C4-2B (cell line): ENCODE measurements around the gene DNAL4.

ENCODE experiments used
- ZFX ChIP-seq: fragments of 450-650 bp; IDR thresholded peaks from 2 replicates; pipeline ENCODE4 v1.6.1; 2017
- TF ChIP-seq, protein P1 (sequence below): fragments of 450-650 bp; conservative IDR thresholded peaks from 2 replicates; pipeline ENCODE4 v1.5.1; 2017; ENCODE audit warnings: mild to moderate bottlenecking

DNA sequence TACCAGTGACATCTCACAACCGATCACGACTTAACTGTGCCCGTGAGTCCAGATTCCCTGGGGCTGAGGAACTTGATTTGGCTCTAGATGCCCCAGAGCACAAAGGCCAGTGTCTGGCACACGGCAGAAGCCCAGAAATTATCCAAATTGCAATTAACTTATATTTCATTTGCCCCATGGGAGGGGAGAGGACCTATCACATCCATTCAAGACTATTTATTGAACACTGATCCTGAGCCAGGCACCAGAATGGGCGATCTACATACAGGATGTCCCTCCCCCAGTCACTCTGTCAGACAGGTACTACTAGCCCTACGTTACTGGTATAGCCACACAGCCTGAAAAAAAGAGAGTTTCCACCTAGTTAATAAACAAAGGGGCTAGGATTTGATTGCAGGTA, 5.1 kb downstream of the DNAL4 start:
- TF ChIP-seq, protein P1, sequence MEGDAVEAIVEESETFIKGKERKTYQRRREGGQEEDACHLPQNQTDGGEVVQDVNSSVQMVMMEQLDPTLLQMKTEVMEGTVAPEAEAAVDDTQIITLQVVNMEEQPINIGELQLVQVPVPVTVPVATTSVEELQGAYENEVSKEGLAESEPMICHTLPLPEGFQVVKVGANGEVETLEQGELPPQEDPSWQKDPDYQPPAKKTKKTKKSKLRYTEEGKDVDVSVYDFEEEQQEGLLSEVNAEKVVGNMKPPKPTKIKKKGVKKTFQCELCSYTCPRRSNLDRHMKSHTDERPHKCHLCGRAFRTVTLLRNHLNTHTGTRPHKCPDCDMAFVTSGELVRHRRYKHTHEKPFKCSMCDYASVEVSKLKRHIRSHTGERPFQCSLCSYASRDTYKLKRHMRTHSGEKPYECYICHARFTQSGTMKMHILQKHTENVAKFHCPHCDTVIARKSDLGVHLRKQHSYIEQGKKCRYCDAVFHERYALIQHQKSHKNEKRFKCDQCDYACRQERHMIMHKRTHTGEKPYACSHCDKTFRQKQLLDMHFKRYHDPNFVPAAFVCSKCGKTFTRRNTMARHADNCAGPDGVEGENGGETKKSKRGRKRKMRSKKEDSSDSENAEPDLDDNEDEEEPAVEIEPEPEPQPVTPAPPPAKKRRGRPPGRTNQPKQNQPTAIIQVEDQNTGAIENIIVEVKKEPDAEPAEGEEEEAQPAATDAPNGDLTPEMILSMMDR, result no peak
- TF ChIP-seq ZFX, result no peak
